RPMI8226 (cell line): Measurements from ENCODE around the gene TRPC1.
A peak's percentile ranks its signal among the peaks of the same experiment; 100 is the strongest.

Experiments
- DNase-seq: peaks from one replicate; pipeline ENCODE4 v3.0.0-alpha.2; 2015

TRPC1 gene

DNA sequence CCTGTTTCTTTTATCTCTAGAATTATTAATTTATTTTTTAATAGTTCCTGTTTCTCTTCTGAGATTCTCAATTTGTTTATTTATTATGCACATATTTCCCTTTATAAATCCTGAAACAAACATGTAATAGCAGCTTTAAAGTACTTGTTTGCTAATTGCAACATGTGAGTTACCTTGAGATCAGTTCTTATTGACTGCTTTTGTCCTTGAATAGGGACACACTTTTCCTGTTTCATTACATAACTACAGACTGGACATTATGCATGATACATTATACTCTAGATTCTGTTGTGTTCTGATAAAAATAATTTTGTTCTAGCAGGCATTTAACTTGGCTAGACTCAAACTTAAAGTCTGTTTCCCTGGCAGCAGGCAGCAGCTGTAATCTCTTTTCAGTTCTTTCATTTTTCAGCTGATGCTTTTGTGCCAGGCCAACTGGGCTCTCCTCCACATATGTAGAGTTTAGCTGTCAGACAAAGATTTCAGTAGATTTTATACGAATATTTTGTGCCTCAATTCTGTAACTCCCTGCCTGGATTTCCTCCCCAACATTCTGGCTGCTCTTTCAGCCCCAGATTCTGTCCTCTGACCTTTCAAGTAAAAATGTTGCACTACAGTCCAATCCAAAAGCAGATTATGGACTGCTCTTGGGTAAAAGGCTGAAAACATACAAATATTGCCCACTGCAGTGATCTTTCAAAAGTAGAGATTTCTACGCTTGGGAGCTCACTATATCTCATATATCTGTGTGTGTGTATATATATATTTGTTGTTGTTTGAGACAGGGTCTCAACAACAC lies 123.1 kb downstream of the TRPC1 start:
- DNase-seq, result no peak

DNA sequence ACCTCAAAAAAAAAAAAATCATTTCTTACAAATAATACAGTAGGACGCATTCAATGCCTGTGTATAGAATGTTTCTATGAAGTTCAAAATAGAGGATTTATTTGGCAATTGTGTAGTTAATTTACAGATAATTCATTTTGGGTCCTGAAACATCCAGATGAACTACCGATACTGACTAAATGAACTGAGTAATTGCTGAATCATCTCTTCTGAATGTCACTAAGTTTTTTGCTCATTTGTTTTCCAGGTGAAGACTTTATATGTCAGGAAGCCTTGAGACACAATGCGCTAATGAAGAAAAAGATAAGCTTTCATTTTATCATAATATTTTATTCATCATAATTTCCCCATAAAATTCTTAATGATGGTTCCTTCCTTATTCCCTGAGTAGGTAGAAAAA lies 125.3 kb downstream of the TRPC1 start:
- no peak for DNase-seq

DNA sequence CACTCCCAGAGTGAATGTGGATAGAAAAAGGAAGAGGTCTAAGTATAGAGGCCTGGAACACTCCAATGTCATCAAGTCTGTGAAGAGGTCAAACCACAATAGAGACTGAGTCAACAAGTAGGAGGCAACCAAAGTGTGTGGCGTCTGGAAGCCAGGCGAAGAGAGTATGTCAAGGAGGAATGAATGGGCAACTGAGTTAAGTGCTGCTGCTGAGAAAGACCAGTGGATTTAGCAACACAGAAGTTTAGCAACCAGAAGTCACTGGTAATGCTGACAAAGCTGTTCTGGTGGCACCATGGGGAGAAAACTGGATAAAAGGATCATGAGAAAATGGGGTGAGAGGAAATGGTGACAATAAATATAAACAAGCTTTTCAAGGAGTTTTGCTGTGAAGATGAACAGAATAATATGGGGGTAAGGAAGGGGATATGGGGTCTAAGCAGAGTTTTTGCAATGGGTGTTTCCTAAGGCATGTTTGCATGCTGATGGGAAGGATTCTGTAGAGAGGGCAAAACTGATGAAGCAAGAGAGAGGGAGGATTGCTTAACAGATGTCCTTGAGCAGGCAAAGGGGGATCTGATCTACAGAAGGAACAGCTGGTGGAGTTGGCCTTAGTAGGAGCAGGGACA lies 126.7 kb downstream of the TRPC1 start:
- DNase-seq, result peak; percentile 74

DNA sequence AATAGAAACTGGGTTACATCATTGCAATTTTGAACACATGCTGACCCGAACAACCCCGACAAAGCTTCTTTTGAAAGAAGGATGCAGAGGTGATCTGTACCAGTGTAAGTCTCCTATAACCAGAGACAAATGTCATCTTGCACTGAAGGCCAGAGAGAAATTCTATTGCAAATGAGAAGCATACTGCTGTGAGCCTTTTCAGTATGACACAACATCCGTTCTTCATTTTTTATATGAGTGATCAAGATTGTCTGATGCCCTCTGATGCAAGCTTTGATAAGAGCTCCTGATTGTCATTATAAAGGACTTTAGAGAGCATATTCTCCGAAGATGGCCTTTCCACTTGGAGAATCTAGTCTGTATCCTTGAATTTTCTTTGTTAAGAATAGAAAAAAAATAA lies 128.2 kb downstream of the TRPC1 start:
- no peak for DNase-seq

DNA sequence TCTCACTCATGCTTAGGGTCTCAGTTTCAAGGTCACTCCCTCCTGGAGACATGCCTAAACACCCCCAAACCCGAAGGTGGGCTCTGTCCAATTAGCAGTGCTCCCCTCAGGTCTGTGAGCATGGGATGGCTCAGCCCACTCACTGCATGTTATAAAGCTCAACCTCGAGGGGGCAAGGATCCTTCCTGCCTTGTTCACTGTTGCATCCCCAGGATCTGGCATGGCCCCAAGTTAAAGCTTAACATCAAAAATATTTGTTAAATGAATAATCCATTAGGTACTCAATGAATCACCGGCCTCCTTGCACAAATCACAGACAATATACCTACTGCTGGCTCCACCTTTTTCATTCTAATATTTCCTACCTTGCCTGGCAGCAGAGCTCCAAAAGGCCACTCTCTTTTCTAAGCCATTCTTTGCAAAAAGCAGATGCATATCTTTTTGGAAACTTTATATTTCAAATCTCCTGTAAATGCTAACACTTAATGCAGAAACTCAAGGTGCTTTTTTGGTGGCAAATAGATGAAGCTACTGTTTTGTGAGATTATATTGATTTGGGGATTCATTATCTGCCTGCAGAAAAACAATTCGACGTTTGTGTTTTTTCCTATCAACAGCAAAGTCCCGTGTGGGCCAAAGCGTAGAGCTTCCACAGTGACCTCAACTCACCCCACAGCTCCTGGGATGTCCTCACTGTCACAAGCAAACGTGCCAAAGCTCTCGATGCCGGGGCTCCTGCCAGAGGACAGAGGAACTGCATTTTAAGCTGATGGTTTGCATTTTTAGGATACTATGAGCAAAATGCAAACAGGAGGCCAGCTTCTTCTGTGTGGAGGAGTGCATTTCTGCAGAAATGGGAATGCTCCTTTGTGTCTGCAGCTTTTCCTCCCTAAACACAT lies 129.7 kb downstream of the TRPC1 start:
- DNase-seq, result peak; percentile 71

DNA sequence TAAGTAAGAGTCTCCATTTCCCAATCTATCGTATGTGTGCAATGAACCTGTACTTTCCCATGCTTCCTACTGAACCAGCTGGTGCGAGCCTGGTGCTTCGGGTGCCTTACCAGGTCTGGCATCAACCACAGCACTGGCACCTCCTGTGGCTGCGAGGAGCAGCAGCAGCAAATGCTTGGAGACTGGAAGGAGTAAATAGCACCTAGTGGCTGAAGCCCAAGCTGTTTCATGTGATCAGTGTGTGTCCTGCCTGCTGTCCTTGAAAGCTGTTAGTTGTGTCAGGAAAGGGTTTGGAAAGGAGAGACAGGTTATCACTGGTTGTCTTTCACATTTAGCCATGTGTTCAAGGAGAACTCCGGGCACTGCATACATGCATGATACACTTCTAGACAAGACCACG lies 133.2 kb downstream of the TRPC1 start:
- DNase-seq, result peak; percentile 82
